ENCODE measurements around the gene HP1BP3.

DNA sequence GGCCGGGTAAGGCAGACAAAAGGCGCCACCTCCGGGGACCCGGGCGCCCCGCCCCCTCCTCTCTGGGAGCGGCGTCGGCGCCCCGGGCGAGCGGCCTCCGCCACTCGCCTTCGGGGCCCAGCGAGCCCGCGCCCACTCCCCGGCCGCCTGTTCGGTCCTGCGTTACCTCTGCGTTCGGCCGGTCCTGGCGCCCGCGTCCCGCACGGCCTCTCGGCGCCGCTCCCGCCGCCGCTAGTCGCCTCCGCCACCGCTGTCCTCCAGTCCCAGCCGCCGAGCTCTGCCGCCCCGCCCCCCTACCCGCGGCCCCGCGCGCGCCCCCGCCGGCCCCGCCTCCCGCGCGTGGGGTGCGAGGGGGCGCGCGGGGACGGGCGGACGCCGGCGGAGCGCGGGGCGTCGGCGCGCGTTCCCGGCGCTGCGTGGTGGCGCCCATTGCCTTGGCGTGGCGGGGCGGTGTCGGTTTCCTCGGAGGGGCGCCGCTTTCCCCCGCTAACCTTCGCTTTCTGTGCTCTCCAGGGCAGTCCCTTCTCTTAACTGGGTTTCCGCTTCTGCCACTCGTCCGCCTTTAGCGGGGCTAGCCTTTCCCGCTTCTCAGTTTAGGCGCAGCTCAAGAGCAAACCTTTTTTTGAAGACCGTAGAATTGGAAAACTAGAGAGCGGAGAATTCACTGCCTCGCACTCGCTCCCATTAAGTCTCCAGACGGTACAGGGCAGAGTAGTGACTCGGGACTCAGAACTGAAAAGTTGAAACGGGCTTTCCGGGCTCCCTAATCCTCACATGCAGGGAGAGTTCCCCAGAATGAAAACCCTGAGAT, at the start of gene HP1BP3:
- TF ChIP-seq, protein P1, sequence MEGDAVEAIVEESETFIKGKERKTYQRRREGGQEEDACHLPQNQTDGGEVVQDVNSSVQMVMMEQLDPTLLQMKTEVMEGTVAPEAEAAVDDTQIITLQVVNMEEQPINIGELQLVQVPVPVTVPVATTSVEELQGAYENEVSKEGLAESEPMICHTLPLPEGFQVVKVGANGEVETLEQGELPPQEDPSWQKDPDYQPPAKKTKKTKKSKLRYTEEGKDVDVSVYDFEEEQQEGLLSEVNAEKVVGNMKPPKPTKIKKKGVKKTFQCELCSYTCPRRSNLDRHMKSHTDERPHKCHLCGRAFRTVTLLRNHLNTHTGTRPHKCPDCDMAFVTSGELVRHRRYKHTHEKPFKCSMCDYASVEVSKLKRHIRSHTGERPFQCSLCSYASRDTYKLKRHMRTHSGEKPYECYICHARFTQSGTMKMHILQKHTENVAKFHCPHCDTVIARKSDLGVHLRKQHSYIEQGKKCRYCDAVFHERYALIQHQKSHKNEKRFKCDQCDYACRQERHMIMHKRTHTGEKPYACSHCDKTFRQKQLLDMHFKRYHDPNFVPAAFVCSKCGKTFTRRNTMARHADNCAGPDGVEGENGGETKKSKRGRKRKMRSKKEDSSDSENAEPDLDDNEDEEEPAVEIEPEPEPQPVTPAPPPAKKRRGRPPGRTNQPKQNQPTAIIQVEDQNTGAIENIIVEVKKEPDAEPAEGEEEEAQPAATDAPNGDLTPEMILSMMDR (IDR thresholded peaks at IDR 0.05) = peak in 1 of 4 experiments; percentile 12
- no peak for TF ChIP-seq EP300 (IDR thresholded peaks at IDR 0.05)
- peak; percentile 80 for TF ChIP-seq POLR2AphosphoS5 (IDR thresholded peaks at IDR 0.05)

All from gastroesophageal sphincter (tissue), 3 donors.